BJ (cell line): ENCODE data around the gene SGIP1. TPM values are rescaled to one million over a fixed set of nuclear protein-coding genes. Genes with fewer than 3 reads are reported as not detected.

Source experiments
- CTCF ChIA-PET: fragments of 350-600 bp; formaldehyde crosslinking; extraction: SDS; loops from one replicate; lab custom pipeline; 2021; ENCODE audit warnings: antibody characterized with exemption, inconsistent platforms; lab: Yijun Ruan, JAX
- POLR2A ChIA-PET: fragments of 300-600 bp; sonication (Branson Sonifier 250); formaldehyde crosslinking; extraction: SDS; loops from one replicate; lab custom pipeline; 2021; ENCODE audit warnings: antibody characterized with exemption; lab: Charles Lee
- DNase-seq: peaks from one replicate; pipeline ENCODE4 v3.0.0-alpha.2; 2011; ENCODE audit warnings: low read depth
- H3K27me3 ChIP-seq: 2 replicates; pipeline ENCODE4 v1.6.0; 2011; ENCODE audit warnings: low read length; ENCODE audit not compliant: control insufficient read depth, insufficient read depth
- H3K36me3 ChIP-seq: 2 replicates; pipeline ENCODE4 v1.5.1; 2011; ENCODE audit warnings: low read length; ENCODE audit not compliant: control insufficient read depth, insufficient read depth
- H3K4me3 ChIP-seq: 2 replicates; pipeline ENCODE4 v1.5.1; 2011; ENCODE audit warnings: low read depth, mild to moderate bottlenecking, control low read depth, low read length
- polyA plus RNA-seq: library from polyadenylated mRNA; depleted of rRNA; stranded (reverse); fragments of >200 nt; gene quantifications from 2 replicates; pipeline ENCODE4 v1.2.3, GENCODE V29; 2011
- TF ChIP-seq, protein P1 (sequence below): IDR thresholded peaks from 2 replicates; pipeline ENCODE4 v1.5.1; 2011; ENCODE audit warnings: low read depth, mild to moderate bottlenecking, control low read depth, inconsistent platforms, low read length, moderate library complexity; ENCODE audit not compliant: insufficient read depth

SGIP1 gene
- polyA plus RNA-seq, 1 experiment = 49.4 TPM

DNA sequence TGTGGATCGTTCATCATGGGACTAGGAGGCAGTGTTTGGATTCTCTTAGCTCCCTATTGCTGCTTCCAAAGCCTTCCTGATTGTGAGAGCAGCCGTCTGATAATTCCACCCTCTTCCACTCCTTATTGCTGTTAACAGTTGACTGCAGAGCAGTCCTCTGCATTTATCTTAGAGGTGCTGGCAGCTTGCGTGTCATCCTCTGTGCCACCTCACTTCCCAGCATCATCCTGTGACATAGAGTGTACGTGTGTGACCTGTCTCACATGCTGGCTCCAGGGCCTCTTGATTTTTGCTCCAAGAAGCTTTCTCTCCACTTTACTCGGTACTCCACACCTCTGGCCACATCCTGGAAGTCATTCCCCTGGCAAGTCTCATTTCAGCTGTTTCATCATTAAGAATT, 165.3 kb downstream of the SGIP1 start:
- CTCF ChIA-PET = interaction anchor here (0.6 to 1.3 kb wide), 2 partner anchors 26 to 35 kb away, joined by 3 read pairs; no protein-coding TSS in a partner anchor
- Histone ChIP-seq H3K36me3 (peaks cover 2% of the 10 kb centered on the region), H3K27me3 (no peaks in the 10 kb centered on the region), H3K4me3 (no peak overlapping the region)
- POLR2A ChIA-PET = no interaction called here
- DNase-seq = no peak
- TF ChIP-seq, protein P1, sequence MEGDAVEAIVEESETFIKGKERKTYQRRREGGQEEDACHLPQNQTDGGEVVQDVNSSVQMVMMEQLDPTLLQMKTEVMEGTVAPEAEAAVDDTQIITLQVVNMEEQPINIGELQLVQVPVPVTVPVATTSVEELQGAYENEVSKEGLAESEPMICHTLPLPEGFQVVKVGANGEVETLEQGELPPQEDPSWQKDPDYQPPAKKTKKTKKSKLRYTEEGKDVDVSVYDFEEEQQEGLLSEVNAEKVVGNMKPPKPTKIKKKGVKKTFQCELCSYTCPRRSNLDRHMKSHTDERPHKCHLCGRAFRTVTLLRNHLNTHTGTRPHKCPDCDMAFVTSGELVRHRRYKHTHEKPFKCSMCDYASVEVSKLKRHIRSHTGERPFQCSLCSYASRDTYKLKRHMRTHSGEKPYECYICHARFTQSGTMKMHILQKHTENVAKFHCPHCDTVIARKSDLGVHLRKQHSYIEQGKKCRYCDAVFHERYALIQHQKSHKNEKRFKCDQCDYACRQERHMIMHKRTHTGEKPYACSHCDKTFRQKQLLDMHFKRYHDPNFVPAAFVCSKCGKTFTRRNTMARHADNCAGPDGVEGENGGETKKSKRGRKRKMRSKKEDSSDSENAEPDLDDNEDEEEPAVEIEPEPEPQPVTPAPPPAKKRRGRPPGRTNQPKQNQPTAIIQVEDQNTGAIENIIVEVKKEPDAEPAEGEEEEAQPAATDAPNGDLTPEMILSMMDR = no peak

DNA sequence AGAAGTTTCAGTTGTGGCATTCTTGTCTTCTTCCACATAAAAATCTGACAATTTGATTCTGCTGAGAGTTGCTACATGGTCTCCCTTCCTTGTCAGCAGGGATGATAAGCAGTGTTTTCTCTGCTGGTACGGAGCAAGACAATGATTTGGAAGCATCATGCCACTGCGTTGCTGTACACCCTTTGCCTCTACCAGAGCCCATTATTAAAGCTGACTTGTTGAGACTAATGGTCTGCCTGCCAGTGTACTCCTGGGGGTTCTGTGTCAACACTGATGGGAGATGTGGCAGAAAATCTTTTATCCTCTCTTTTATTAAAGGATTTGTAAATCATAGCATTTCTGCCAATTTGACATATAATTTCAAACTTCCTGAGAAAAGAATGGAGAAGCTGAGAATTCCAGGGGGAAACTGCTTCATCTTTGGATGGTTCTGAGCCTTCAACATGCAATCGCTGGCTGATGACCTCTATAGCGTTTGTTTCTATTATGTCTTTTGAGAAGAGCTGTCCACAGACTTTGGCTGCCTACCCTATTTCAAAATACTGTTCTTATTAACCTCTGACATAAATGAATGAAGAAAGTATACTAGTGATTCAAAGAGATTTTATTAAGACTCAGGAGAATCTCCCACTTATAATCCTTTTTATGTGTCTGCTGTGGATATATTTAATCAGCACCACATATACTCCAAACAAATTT, 170.4 kb downstream of the SGIP1 start:
- Histone ChIP-seq H3K4me3 (no peak overlapping the region), H3K27me3 (no peaks in the 10 kb centered on the region), H3K36me3 (no peaks in the 10 kb centered on the region)
- DNase-seq = no peak
- ChIA-PET POLR2A (no interaction called here), CTCF (interaction anchor here (1.7 kb wide), 1 partner anchor 9 kb away, joined by 3 read pairs; no protein-coding TSS in a partner anchor)
- TF ChIP-seq, protein P1 = no peak

DNA sequence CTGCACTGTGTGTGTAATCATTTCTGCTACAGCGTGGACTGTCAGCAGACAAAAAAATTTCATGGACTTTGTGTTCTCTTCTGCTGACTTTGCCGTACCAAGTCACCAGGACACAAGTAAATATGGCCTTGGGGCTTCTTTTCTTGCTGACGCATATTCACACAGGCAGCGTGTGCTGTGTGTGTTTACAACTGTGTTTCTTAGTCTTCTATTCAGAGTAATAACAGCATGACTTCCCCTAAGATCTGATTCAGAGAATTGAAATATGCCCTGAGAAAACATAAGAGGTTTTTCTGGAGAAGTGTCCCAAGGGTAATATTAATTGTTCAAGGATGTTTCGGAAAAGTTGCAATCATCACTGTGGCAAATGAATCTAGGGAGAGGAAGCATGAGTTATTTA, 171.2 kb downstream of the SGIP1 start:
- Histone ChIP-seq H3K4me3 (no peak overlapping the region), H3K36me3 (no peaks in the 10 kb centered on the region), H3K27me3 (no peaks in the 10 kb centered on the region)
- peak; percentile 62 for DNase-seq
- ChIA-PET CTCF (interaction anchor here (1.7 kb wide), 1 partner anchor 10 kb away, joined by 3 read pairs; no protein-coding TSS in a partner anchor), POLR2A (interaction anchor here (0.6 kb wide), 1 partner anchor 12 kb away, joined by 3 read pairs; no protein-coding TSS in a partner anchor)
- TF ChIP-seq, protein P1 = no peak

DNA sequence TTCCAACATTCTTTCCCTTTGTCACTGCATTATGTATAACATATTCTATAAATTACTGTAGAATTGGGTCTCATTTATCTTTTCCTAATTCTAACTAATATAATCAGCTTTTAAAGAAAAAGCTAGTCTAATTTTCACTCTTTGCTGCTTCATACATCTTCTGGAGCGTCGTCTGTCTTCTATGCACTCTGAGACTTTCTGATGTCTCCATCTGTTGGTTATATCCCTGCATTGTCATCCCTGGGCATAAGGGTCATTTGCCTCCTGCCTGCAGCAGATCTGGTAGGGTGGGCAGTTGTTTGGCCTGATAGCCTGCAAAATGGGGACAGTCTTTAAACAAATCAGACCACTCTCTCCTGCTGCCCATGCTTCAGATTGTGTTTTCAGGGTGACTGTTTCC, 177.5 kb downstream of the SGIP1 start:
- CTCF ChIA-PET = interaction anchor here (0.7 to 2.2 kb wide), 7 partner anchors 9 to 458 kb away, joined by 3 to 5 read pairs (median 4); no protein-coding TSS in a partner anchor
- Histone ChIP-seq H3K4me3 (no peak overlapping the region), H3K27me3 (no peaks in the 10 kb centered on the region), H3K36me3 (no peaks in the 10 kb centered on the region)
- DNase-seq = no peak
- TF ChIP-seq, protein P1 = peak; percentile 42
- POLR2A ChIA-PET = no interaction called here

DNA sequence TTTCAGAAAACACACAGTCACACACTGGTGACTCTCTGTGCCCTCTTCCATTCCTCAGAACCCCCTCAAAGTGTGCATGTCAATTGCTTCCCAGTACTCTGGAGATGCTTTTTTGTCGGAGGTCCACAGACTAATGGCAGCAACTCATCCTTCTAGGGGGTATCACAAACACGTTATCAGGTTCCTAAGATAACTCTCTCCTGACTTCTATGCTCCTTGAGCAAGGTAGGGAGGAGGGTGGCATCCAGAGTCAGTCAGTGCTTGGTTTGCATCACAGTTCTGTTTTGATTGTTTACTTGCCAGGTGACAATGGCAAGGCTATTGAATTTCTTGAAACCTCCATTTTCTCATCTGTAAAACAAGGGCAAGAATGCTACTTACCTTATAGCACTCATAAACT, 178.9 kb downstream of the SGIP1 start:
- H3K27me3 ChIP-seq = no peaks in the 10 kb centered on the region
- no peak overlapping the region for H3K4me3 ChIP-seq
- no peaks in the 10 kb centered on the region for H3K36me3 ChIP-seq
- POLR2A ChIA-PET = no interaction called here
- no peak for DNase-seq
- CTCF ChIA-PET = no interaction called here
- TF ChIP-seq, protein P1 = no peak
